HG03457 (cell line): ENCODE data around the gene ERBB4.

Experiments
- ATAC-seq: cut with Tn5 transposase; IDR thresholded peaks from one replicate; pipeline ENCODE4 v1.9.1; 2021; ENCODE audit warnings: moderate number of reproducible peaks; ENCODE audit not compliant: unreplicated experiment

Gene ERBB4

DNA sequence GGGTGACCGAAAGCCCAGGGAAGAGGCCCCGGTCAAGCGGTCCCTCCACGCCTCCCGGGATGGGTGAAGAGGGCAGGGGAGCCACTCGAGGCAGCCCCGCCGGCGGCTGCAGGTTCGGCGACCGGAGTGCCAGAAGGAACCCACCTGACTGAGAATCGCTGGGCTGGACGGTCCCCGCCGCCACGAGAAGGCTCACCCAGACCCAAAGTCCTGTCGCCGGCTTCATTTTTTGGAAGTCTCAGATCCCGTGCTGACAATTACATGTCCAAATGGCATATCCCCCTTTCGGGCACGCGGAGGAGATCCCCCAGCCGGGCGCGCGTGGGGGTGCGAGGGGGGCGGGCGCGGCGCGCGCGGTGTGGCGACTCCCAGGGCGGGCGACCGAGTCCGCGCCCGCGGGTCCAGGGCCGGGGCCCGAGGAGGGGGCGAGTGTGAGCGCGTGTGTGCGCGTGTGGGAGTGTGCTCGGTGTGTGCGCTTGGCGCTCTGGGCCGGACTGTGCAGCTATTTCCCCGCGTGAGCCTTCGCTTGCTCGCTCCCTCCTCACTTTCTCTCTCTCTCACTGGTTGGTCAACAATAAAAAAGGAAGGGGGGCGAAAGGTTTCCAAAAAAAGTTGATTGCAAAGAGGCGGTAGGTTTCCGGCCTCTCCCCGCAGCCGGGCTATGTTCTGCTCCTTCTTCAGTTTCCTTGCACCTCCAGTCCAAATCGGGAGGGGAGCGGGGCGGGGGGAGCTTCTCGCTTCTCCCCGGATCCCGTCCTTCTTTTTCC, at the start of gene ERBB4:
TSS of gene ERBB4 (minus strand) at position 498 of the 767 bp plus-strand sequence. CDS start at position 226, 272 bp downstream.
- no peak for ATAC-seq

DNA sequence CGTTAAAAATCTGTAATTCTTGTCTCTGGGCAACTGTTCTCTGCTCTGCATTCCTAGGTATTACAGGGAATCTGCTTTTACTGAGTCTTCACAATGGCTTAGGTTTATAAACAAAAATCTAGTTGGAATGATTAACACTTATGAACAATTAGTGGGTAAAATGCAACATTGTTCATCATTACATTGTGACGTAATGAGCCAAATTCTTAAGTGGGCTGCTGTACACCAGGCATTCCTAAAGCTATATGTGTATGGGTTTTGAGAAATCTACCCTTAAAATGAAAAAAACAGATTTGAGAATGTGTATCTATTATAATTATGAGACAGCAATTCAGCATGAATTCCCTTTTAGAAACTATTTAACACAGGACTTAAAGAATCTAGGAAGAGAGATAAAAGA, 41.5 kb upstream of the ERBB4 start:
- ATAC-seq: no peak

DNA sequence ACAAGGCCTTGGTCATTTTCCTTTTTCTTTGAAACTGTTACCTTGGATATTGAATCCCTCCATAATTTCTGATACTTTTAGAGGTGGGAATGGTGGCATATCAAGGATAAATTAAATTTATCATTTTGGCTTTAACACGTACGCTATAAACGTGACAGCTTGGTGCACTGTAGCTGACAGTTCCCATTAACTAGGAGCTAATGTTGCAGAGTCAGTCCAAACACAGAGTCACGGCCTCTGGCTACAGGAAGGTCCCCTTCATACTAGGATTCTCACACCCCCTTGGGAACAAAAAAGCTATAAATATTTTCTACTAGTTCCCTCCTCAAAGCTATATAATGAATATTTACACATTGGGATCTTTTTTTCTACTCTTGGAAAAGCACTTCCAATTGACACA, 17.7 kb upstream of the ERBB4 start:
- no peak for ATAC-seq

DNA sequence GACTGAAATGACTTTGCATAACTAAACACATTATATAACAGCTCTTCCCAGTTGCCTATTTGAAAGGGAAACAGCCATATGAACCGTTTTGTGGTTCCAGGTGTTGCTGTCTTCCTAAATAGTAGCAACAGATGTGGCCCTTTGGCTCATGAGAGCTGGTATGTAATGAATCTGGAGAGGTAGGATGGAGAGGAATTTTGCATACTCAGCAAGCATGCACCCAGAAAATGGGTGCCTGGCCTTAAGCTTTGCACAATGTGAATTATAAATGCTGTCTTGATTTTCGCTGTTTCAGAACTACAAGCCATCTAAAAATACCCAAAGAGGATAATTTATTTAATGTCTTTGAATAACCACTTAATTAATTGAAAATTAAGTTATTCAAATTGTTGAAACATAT, 15.6 kb upstream of the ERBB4 start:
- no peak for ATAC-seq

DNA sequence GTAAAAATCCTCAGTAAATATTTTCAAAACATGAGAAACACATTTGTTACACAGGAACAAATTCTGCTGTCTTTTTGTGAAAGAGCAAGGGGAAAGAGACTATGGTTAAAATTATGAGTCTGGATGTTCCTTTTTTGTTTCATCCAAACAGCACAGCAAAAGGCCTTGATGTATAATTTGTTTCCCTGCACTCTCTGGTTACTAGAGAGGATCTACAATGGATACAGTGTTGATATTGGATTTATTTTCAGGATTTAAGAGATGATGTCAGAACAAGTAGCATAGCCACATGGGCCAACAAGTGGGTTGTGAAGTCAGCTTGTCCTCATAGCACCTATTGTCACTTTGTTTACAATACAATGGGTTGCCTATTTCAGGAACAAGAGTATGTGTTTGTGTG, 11.3 kb upstream of the ERBB4 start:
- ATAC-seq: no peak

DNA sequence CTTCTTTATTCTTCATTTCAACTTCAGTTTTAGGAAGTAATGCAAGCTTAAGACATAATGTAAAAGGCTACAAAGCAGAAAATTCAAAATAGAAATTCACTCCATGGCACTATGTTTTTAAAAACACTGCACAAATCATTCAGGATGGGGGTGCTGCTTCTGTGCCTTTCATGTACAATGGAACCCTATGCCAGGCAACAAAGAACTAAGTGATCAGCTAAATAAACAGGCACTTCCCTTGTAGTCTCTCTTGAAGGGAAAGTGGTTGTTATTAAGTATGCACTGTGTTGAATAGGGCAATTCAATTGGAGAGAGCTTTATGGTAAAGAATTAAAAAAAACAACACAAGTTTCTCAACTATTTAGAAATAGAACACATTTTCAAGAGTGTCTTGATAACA, 10.9 kb upstream of the ERBB4 start:
- ATAC-seq: no peak

DNA sequence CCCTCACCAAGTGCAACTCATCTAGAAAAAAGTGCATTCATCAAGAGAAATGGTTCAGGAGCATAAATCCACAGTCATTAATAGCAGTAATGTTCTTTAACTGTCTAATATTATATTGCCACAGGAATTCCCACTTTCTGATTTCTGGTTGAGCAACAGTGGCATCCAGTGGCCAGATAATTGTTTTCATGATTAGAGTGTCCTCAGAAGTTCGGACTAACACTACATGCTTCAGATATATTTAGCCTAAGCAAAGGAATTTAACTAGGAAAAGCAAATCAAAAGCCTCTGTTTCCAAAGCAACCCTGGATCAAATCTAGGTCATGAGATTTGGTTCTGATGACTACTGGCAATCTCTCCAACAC, 9.8 kb upstream of the ERBB4 start:
- ATAC-seq: no peak

DNA sequence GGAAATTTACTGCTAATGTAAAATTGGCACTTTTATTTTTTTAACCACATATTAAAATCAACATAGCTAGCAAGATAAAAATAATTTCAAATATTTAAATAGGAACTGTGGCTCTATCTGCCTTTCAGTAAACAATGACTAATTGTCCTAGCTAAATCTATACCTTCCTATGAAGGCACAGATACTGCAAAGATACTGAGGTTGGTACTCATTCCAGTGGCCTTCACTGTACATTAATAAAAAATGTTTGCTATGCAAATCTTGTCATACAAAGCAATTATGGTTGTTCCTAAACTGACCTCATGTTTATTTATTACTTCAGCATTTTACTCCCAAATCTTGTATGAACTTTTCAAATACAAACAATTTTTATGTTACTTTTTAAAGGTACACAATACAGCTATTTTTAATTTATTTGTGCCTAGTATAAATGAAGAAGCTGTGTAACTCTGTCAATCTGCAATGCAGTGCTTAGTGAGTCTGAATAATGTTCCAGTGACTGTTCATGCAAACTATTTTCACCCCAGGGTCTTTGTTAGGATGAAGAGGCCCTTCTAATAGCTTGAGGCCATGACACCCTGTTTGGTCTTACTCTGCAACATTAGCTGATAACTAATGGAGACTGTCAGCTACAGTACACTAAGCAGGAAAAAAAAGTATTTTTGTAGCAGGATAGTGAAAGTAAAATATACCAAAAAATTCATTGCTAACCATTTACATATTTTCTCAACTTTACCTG, 9.3 kb upstream of the ERBB4 start:
- ATAC-seq: no peak

DNA sequence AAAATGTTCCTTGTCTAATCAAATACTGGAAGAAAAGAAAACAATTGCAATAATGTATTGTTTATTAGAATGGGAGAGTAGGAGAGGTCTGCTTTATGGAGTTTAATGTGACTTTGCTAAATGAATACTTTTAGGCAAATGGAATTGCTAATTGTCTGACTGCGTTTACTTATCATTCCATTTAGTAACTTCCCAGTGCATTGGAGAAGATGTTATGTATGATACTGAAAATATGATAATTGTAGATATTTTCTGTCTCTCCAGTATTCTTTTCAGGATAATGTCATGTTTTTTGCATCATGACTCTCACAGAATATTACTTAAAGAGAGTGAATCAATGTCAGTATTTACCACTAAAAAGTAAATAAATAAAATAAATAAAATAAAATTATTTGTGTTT, 8.1 kb upstream of the ERBB4 start:
- no peak for ATAC-seq

DNA sequence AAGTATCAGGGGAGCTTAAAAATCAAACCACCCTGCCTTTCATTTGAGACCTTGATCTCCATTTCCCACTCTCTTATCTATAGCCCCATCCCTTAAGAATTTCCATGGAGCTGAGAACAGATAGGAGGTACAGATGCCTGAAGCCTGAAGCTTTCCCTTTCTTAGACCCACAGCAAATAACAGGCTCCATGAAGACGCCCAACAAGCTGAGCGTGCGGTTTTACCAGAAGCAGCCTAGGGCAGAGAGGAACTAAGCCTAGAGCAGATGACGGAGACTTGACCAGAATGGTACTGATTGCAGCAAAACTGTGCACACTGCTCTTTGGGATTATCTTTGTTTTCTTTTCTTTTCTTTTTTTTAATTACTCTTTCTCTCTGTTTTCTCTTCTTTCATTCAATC, 1.7 kb upstream of the ERBB4 start:
- ATAC-seq: no peak

DNA sequence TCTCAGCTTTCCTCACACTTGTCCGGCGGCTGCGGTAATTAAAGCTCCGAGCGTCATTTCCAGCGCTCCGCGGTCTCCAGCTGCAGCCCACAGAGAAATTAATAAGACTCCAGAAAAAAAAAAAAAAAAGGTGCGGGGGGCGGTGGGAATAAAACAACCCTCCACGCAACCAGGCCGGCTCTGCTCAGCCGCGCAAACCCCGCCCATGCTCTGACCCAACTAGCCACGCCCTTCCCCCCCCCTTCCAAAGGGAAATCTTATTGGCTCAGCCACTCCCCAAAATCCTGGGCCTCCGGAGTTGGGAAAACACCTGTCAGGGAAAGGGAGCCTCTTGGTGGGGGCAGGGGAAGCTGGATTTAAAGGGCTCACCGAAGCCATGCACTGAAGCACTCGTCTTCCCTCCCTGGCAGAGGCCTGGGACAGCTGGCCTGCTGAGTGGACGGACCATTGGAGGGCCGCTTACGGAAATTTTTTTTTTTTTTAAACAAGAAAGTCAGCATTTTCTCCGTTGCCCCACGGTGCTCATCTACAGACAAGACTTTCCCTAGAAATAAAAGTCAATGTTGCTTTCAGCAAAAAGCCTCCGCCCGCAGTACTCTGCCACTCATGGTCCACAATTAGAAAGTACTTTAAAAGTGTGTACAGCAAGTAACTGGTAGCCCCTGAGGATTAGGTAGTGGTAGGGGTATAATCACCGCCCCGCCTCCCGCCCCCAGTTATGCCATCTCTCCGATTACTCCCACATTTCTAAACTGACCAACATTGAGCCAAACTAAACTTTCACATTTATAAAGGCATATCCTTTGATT, 674 bp upstream of the ERBB4 start:
- no peak for ATAC-seq

DNA sequence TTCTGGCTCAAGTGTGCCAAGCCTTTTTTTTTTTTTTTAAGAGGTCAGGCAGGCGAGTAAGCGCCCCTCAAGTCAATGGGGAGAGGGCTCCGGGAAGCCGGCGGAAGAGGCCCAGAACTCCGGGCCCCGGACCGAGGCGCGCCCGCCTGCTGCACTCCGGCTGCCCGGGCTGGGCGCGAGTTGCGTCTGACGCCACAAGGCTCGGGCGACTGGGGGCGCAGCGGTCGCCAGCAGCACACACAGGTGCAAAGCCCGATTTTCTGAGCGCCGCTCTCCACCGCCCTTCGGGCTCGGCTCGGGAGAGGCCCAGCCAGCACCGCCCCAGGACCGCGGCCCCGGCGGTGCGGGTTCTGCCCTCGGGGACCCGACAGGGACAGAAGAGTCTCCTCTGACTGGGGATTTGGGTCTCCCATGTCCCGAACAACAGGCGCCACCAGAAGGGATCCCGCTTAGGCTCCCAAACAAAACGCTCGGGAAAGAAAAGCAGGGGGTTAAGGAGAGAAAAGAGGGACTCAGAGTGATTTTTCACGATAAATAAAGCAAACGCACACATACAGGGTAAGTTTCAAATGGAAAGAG, 787 bp downstream of the ERBB4 start:
- no peak for ATAC-seq

DNA sequence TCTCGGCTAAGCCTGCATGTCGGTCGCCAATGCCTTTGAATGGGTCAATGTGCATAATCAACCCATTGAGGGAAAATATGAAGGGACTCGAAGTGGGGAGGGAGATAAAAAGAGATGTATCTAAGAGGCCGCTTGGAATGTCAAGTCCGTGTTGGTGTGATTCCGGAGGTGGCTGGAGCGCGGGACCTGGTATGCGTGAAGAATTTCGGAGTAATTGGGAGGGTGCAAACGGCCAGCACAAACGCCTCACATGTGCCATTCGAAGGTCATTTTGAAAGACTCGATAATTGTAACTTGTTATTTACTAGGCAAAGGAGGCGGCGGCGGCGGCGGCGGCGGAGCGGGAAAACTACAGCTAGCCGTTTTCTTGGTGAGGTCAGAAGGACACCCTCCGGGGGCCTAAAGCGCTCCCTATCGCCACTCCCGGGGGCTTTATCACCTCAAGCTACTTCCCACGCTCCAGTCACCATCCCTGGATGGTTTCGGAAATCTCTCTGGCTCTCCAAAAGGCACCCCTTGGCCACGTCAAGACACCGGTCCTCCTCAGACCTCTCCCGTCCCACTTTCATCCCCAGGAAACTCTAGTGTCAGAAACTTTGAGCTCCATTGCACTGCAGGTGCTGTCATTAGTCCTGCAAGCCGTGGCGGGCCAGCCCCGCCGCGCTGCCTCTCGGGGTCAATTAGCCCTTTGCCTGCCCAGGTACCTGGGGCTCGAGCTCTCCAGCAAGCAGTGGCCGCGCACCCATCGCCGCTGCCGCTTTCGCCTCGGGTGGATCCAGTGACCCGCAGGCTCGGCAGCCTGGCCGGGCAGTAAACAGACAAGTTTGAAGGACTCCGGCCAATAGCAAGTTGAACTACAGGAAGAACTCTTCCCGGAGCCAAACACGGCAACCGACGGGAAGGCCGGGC, 1.5 kb downstream of the ERBB4 start:
- no peak for ATAC-seq

DNA sequence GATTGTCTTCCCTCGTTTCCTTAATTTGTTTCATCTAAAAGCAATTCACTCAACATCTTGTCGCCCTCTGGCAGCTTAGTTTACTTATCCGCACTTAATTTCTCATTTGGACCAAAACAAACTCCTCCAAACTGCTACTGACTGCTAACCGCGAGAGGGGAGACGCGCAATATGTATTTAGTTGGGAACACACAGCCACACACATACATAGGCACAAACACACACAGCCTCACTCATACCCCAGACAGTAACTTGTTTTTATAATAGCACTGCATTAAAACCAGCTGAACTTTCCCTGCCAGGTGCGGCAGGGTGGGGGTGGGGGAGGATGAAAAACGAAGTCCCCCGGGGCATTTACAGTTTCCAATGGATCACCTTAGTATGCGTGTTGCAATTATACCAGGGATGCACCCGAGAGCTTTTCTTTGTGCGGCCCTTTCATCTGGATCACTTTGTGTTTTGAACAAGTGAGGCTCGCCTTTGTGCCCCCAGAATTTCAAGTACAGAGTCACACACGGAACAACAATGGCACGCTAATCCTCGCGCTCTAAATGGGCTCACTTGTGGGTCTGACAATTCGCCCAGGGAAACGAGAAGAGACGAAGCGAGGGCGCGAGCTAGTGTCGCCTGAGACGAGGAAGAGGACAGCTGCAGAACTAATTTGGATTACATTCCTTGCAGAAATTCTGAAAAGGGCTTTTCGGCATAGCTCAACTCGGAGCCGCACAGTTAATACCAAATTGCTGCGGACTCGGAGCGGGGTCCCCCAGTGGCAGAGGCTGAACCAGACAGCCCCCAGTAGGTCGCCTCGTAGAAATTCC, 2.4 kb downstream of the ERBB4 start:
- no peak for ATAC-seq

DNA sequence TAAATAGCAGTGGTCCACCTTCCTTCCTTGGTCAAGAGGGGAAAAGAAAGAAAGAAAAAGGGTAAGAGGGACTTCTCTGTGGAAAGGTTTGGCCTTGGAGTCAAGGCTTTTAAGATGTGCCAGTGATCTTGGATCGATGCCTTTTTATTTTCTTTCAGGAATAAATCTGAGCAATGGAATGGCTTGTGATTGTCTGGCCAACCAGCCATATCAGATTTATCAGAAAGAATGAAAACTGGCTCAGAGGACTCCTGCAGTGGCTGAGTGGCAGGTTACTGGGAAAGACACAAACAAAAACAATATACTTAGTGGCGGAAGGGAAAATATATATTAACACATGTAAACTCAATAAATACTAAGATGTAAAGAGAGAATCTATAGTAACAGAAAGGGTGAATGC, 4.3 kb downstream of the ERBB4 start:
- no peak for ATAC-seq

DNA sequence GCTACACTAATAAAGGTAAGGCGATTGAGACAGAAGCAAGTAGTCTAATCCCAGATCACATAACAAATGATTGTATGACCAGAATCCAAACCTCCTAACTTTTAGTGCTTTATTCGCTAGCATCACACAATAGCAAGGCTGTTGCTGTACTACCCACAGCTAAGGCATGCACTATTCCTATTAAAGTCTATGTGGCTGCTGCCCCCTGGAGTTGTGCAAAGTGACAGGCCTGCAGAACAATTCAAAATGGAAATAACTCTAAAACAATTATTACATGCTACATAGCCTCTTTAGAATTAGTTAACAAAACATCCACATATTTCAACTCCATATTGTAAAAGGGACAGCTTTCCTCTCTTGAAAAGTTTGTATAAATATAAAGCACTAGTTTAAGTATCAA, 6.0 kb downstream of the ERBB4 start:
- no peak for ATAC-seq

DNA sequence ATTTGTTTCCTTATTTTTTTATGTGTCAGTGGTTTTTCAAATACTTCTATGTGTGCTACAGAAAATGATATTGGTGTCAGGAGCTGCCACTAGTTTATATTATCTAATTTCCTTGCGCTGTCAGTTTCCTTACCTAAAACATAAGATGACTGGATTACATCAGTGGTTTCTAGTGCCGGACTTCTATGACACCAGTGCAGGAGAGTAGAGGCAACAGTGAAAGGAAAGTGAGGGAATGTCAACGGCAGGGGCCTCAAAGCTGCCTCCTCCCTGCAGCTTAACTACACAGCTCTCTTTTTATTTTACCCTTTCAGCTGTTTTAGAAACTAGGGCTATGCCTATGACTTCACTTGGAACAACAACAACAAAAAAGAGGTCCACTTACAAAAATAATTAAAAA, 6.5 kb downstream of the ERBB4 start:
- no peak for ATAC-seq

DNA sequence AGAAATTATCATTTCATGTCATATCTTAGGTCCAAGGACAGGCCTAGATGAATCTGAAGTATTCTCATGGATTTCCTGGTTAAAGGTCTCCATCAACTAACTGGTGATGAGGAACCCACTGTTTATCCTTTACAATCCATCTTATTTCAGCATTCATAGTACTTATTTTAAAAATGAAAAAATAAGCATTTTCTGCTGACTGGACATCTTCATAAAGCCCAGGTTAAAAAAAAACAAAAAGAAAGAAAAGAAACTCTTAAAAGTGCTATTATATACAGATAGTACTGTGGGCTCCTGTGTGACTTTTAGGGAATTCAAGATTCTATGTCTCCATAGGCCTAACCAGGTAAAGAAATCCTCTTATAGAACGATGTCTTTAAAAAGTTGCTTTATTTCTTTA, 7.1 kb downstream of the ERBB4 start:
- ATAC-seq: no peak

DNA sequence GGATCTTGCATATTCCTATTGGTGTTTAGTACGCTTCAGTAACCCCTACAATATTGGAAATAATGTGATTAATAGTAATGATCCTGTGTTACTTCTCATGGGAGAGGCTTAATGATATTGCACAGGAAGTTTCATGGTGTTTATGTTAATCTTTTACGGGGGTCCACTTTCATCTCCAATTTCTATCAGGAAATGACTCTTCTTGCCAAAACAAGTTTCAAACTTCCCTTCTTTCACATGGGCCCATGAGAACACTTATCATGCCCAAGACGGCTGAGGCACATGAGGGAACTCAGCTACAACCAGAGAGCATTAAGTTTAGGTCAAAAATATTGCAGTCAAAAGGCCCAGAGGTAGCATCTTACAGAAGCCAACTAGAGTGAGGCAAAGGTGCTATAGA, 7.6 kb downstream of the ERBB4 start:
- no peak for ATAC-seq

DNA sequence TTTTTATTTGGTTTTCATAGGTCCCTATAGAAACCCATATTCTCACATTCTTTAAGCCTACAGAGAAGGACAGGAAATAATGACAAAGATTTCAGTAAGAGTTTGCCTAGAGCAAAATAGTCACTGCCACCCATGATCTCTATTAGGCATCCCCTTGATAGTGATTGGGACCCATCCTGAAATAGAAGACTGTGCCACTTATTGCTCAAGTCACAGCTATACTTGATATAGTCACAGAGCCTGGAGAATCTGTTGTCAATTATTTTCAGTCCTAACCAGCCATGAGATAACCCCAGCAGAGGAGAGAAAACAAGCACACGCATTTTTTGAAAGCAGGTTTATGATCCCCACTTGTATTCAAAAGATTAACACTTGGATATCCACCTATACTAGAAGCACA, 8.2 kb downstream of the ERBB4 start:
- ATAC-seq: no peak
